ENCODE data around the gene CH25H.

Gene CH25H

DNA sequence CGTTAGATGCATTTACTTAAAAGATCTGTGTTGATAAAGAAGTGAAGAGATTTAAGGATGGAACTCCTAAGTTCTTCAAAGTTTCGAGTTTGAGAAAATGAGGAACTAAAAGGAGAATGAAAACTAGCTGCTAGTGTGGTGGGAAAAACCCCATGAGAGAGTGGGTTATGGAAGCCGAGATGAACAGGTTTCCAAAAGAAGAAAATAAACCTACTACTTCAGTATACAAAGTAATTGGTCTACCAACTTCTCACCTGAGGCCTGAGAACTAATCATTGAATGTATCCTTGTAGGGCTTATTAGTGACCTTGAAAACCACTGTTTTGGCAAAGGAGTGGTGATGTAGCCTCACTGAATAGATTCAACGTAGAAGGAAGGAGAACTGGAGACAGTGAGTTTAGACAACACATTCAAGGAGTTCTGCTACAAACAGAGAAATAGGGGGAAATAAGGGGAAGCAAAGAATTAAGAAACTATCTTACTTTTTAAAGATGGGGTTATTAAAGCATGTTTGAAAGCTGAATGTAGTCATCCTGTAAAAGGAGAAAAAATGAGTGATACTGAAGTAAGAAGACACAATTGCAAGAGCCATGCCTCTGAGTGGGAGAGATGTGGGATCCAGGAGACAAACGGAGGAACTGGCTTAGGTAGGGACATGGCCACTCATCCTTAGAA, 50.8 kb downstream of the CH25H start:
- ATAC-seq (replicated peaks; ENCODE audit: extremely low read depth, poor library complexity, severe bottlenecking) = no peak
- Mint-ChIP-seq H3K4me3 (no peak overlapping the region), H3K27ac (ENCODE audit: low read depth) (no peak overlapping the region), H3K9me3 (no peaks in the 10 kb centered on the region), H3K36me3 (ENCODE audit: insufficient read depth) (no peaks in the 10 kb centered on the region), H3K27me3 (peaks cover 30% of the 10 kb centered on the region), H3K4me1 (no peaks in the 10 kb centered on the region)
- no peak for DNase-seq (ENCODE audit: low spot score in 2 of 2)
